HG03196 (cell line): ENCODE data around the gene CDKAL1.
A peak's percentile ranks its signal among the peaks of the same experiment; 100 is the strongest.

Source experiments
- ATAC-seq: cut with Tn5 transposase; IDR thresholded peaks from one replicate; pipeline ENCODE4 v1.9.1; 2021; ENCODE audit not compliant: unreplicated experiment

Gene CDKAL1

DNA sequence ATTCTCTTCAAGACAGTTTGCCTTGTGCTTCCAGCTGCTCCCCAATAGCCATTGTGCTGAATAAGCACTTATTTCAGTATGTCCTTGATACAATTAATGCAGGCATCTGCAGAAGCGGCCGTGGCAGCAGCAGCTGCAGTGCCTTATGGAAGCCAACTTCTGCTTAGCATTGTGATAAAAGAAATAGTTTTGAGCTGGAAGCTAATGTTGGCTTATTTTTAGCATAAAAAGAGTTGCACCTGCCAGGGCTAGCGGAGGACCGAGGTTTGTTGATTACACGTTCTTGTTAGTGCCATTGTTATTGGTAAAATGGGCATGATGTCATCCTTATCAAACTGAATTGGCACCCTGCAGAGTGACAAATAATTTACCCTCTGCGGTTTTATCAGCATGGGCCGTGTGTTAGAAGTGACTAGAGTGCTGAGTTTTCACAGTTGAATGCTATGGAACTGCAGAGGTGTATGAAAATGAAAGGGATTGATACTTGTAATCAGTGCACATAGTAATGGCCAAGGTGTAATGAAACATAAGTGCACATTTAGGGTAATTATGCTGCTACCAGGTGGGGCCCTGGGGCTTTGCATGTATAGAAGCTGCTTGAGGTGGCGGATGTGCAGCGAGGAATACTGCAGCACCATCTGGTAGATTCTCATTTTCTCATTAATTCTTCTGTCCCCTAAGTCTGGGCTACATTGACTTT, 334.3 kb downstream of the CDKAL1 start:
- no peak for ATAC-seq

DNA sequence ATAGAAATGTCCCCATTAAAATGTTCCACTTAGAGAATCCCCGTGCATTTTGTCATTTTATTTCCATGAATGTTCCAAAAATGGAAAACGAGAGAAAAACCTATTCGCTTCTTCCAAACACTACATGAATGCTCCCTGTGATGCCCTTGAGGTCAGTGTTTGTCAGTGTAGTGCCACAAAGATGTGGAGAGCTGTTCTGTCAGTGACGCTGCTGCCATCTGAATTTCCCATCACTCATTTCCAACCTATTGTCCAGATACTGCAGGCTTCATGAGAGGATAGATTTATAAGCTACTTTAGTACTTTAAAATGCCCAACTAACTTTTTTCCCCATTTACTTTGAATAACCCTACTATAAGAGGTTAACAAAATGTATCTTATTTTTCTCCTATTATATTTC, 335.8 kb downstream of the CDKAL1 start:
- no peak for ATAC-seq

DNA sequence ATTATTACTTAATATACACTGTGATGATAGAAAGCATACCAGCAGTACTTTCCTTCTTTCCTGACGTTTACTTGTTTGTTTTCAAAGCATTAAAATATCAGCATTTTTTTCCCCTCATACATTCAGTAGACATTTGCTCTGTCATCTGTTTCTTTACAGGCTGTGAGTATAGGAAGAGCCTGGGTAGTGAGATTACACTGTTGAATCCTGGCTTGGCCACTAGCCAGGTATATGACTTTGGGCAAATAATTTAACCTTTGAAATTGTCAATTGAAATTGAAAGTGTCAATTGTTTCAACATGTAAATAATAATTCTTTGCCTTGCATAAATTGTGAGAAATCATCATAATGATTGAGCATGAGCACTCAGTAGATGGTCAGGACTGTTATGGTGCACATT, 336.2 kb downstream of the CDKAL1 start:
- ATAC-seq = no peak

DNA sequence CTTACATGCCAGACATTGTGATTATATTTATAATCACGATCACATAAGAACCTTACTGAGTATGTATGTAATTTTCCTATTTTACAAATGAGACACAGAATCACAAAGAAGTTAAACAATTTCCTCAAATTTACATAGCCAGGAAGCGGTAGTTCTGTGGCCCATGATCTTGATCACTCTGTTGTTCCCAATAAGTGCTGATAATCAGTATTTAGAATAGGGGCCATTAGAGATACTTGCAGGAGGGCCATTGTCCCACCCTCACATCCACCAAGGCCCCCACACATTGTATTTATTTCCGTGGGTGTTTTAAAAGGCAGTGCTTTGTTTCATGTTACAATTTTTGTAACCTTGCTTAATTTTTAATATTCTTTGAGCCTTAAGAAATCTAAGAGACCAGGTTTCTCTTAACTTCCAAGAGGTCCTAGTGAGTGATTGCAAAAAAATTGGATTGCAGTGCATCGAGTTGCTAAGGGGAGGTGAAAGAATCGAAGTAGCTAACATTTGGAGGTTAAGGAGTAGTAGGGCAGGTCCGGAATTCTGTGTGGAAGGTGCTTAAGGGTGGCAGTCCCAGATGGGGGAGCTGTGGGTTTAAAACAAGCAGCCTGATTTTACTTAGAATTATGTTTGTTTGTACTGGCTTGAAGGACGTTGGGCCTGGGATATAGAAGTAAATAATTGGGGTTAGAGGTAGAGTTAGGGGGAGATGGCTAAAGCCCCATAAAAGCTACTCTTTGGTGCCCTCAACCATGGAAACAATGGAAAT, 339.4 kb downstream of the CDKAL1 start:
- ATAC-seq = no peak

DNA sequence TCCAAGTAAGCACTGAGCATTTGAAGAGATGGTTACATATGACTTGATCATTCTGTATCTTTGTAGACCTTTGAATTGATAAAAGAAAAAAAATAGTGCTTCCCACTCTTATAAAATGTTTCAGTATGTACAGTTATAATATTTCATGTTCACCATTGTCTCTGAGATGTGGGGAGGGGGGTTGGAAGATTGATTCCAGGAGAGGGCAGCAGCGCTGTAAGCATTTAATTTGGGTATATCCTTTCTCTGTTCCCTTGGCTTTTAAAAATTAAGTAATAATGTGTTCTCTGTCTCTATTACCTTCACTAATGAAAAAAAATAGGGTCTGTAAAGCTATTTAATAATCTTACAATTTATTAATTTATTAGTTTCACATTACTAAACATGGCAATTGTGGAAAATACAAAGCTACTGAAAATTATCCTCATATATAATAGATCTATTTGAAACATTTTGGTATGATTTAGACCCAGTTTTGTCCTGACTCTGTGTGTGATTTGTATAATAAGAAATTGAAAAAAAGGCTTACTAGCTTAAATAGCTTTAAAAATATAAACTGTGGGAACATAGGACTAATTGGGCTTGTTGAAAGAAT, 341.2 kb downstream of the CDKAL1 start:
- ATAC-seq = no peak

DNA sequence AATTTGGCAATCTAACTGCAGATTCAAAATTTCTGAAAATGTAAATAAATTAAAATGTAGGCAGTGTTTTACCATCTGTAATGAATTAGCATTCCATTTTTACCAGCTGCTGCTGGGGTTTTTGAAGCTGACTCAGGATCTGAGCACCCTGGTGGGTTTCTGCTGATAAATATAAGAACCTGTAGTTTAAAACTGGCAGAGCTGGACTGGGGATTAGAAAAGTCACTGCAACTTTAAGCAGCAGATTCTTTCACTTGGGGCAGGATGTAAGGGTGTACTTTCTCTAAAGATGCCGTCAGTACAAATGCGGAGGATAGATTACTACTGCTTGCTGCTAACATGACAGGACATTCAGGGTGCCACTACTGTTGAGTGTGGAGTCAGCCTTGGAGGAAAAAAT, 341.8 kb downstream of the CDKAL1 start:
- ATAC-seq = no peak

DNA sequence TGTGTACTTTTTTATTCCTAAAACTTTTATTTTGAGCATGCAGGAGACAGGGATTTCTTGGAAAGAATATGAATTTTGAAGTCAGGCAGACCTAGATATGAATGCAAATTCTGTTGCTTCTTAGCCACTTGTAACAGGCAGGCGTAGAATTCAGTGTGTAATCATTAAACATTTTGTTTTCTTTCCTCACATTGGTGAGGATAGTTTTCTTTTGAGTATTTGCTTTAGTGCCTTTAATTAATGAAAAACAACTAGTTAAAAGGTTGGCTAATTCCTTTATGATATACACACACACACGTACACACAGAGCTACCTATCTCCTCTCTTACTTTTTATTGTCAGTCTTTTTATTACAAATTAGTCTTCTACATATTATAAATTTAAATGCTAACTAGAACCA, 342.3 kb downstream of the CDKAL1 start:
- no peak for ATAC-seq

DNA sequence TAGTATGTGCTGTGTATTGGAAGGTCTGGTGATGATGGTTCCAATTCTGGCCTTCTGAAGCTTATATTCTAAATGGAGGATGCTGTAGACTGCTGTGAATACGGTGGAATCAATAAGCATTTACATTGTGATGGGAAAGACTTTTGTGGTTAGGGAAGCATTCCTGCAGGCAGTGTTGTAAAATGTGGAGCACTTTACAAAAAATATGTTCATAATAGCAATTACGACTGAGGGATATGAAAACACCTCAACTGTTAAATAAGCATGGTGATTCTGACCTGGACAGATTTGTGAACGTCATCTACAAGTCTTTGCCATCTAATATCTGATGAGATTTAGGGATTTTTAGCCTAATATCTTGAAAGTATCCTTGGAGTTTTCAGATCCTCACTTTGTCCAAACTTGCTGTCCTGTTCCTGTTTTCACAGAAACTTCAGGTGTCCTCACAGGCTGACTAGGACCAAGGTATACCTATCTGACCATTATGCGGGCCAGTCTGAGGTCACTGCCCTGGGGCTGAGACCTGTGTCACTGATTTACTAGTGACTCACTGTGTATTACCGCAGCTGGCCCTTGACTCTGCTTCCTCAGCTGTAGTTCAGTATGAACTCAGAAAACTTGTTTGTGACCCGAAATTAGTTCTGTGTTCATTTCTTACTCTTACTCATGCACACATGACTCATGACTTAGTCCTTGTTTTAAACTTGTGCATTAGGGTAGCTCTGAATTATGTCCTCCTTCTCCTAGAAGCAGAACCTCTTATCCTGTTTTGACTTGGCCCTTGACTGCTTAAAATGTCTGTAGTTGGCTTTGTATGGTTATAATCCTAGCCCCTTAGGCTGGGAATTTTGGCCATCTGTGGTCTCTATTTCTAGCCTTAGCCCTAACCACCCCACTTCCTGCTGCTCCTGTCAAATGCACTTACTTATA, 343.0 kb downstream of the CDKAL1 start:
- peak; percentile 97 for ATAC-seq

DNA sequence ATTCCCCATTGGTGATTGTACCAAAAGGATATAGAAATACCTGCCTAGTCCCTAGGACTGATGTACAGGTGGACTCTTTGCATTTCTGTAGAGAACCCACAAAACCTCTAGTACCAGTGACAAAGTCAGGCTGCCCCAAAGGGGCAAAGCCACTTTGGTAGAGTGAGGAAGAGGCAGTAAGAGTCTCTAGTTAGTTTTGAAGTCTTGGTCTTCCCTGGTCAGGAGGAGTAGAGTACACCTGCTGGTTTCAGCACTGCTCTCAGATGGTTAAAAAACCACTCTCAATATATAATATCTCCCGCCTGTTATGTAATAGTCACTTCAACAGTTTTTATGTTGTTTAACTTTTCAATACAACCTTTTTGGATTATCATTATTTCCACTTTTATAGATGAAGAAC, 344.9 kb downstream of the CDKAL1 start:
- no peak for ATAC-seq

DNA sequence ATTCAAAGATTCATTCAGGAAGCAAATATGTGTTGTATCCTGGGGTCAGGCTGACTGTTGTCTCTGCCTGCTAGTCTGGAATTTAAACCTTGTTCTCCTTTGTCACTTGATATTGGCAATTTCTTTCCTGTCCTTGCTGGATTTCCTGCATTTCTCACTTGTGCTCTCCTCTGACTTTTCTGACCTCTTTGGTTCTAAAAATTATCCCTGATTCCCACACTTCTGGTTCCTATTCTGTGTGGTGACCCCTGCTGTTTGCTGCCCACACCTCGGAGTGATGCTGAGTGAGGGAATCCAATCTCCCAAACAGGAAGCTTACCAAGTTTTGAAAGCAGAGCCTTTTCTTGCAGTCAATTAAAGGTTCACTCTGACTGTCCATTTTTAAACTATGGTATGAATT, 345.3 kb downstream of the CDKAL1 start:
- no peak for ATAC-seq

DNA sequence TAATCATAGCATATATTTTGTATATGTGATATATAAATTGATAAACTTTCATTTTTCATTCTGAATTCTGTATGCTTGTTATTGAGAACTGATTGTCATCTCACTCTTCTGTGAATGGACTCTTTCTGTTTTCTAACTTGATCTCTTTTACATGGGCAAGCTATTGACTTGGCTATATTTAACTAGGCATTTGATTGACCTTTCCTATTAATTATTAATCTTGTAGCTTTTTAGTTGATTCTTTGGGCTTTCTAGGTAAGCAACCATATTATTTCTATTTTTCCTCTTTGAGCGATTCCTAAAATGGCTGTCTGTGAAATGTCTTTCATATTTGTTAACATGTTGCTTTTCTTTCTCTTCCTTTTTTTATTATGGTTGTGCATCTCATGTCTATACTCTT, 347.1 kb downstream of the CDKAL1 start:
- ATAC-seq = no peak

DNA sequence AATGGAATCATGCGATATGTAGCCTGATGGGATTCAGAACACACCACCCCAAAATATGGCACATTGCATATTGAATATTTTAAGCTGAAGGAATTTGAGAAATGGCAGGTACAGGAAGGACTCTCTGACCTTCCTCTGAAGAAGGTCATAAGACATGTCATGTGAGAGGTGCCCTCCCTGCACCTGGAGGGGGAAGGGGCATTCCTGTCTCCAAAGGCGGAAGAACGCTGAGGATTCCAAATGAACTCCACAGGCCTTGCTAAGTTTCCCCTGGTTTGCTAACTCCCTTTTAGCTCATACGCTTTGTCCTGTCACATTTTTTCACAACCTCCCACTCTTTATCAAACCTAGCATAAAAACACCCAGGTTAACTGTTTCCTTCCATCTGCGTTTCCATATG, 347.8 kb downstream of the CDKAL1 start:
- ATAC-seq = no peak

DNA sequence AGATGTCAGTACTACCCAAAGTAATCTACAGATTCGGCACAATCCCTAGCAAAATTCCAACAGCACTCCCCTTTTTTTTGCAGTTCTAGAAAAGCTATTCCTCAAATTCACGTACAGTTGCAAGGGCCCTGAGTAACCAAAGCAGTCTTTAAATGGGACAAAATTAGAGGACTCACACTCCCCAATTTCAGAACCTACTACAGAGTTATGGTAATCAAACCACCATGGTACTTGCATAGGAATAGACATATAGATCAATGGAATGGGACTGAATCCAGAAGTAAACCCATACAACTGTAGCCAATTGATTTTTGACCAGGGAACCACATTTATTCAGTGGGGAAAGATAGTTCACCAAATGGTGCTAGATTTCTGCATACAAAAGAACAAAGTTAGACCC, 350.8 kb downstream of the CDKAL1 start:
- no peak for ATAC-seq

DNA sequence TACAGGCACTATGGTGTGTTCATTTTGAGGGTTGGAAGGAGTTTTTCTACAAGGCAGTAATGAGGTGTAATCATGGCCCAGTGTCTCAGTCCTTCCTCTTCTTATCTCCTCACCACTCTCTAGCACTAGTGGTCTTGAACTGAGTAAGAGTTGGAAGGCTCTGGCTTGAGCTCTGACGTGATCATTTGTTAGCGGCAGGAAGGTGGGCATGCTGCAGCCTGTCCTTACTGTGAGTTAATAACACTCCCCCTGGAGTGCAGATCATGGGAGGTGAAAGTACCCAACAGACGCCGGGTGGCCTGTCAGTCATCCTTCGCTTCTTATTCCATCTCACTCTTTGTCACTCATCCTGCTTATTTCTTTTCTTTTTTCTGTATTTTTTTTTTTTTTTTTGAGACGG, 356.9 kb downstream of the CDKAL1 start:
- no peak for ATAC-seq

DNA sequence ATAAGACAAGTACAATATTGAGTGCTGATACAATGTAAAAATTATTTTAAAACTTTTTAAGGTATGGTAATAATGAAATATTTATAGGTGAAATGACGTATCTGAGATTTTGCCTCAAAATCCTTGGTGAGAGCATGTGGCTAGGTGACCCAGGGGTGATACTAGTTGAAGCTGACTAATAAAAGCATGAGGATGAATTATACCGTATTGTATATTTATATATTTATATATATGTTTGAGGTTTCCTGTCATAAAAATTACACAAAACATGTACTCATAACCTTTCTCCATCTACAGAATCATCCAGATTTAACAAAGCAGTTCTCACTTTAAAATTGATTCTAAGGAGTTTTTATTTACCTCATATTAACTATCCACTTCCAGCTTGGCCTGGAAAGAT, 358.1 kb downstream of the CDKAL1 start:
- ATAC-seq = no peak

DNA sequence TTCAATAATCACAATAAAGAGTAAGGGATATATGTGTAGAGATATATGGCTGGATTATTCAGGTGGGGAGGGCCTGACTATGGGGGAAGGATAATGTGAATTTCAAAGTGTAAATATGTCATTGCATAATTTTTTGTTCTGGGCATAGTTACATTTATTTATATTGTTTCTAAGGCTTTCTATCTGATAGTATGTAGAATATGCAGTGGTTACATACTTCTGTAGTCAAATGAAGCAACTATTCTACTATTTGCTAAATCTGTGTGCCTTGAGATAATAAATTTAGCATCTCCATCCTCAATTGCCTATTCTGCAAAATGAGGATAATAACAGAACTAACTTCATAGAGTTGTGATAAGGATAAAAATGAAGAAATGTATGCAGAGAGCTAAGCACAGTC, 359.2 kb downstream of the CDKAL1 start:
- no peak for ATAC-seq

DNA sequence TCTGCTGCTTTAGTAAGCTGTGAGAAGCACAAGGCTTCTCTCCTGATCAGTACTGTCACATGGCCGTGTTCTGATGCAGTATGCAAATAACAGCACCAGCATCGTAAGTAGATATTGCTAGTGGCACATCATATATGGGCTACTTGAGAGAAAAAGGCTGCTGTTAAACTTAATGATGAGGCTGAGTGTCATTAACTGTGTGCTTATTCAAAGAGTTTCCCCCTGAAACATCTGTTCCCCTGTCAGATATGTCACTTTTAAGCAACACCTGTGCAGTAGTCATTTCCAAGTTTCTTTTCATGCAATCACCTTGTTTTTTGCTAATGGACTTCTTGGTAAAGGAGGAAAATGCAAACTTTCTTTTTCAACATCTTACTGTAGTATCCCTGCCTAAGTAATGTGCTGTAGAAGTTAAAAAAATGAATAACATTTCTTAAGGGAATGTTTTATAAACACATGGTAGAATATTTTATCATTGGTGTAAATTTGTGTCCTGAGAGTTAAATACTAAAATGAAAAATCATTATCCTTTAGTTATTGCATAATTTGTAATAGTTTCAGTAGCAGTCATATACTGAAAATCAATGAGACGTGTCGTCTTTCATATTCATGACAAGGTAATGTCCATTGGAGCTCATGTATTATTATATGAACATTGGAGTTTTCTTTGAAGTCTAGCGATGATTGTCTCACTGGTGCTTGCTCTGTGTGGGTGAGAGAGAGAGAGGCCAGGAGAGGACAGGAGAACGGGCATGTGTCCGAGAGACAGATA, 366.3 kb downstream of the CDKAL1 start:
- ATAC-seq = peak; percentile 79

DNA sequence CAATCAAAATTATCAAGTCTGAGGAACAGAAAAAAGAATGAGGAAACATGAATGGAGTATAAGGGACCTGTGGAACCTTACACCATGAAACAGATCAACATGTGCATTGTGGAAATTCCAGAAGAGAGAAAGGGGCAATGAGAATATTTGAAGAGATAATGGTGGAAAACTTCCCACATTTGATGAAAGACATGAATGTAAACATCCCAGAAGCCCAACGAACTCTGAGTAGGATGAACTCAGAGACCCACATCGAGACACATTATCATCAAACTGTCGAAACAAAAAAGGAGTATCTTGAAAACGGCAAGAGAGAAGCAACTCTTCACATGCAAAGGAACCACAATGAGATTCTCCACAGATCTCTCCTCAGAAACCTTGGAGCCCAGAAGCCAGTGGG, 371.1 kb downstream of the CDKAL1 start:
- no peak for ATAC-seq

DNA sequence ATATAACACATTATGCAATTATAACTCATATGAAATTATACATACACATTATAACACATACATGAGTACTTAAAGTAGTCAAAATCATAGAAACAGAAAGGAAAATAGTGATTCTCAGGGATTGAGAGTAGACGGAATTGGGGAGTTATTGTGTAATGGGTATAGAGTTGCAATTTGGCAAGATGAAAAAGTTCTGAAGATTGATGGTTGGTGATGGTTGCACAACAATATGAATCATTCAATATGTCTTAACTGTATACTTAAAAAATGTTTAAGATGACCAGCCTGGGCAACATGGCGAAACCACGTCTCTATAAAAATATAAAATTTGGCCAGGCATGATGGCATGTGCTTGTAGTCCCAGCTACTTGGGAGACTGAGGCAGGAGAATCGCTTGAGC, 372.7 kb downstream of the CDKAL1 start:
- no peak for ATAC-seq

DNA sequence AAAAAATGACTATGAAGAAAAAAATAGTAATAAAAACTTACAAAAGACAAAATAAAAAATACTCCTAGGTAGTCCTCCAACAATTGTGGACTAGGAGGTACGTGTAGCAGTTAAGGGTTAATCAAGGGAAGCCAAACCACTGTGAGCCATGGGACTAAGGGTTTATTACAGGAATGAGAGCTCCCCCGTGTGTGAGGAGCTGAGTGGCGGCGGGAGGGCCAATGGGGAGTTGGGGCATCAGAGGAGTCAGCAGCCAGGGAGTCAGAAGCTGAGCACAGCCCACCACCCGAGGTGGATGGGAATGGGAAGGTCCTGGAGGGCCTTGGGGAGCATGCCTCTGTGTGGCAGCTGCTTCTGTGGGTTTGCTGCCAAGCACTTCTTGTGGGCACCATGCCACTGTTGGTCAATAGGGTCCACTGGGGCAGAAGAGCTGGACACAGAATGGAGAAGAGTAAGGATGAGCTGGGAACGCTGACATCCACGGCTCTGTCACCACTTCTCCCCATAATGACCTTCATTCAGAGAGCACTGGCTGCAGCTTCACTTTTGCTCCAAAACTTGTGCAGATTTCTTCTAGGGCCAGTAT, 373.3 kb downstream of the CDKAL1 start:
- no peak for ATAC-seq
